Prostate gland (tissue), 2 donors: Measurements from ENCODE around the gene RGS11.

Experiments
- CTCF ChIP-seq, 4 experiments: fragments of 200-600 bp in 2 of 4; fragments of 450-650 bp in 2 of 4; sonication (generic) in 2 of 4; IDR thresholded peaks; 1 replicate in 3 of 4; 2 replicates in 1 of 4; pipeline ENCODE4 v1.5.1; 2016 to 2019; ENCODE audit warnings: antibody characterized with exemption in 4 of 4, mild to moderate bottlenecking in 2 of 4, moderate library complexity in 2 of 4
- POLR2A ChIP-seq: fragments of 450-650 bp; IDR thresholded peaks from one replicate; pipeline ENCODE4 v1.6.1; 2016; ENCODE audit warnings: antibody characterized with exemption, mild to moderate bottlenecking

- TF ChIP-seq CTCF (IDR thresholded peaks at IDR 0.05) (no peak), POLR2A (no peak)
These were observed 23.1 kb downstream of the RGS11 start for GRCh38 chr16:252366-253337.
